Pons (tissue), 1 donor: ENCODE measurements around the gene PRKAR2A.
"Not testable (repeated sequence)": the region's sequence is repeated elsewhere in the genome, so short reads cannot be mapped to it uniquely, and the experiment has no call there.

ENCODE experiments used
- DNase-seq: peaks from one replicate; pipeline ENCODE4 v3.0.0-alpha.2; 2016; ENCODE audit warnings: low spot score

PRKAR2A gene

GRCh38 chr3:48776854-48777253 lies 70.8 kb downstream of the PRKAR2A start:
- DNase-seq: no peak

DNA sequence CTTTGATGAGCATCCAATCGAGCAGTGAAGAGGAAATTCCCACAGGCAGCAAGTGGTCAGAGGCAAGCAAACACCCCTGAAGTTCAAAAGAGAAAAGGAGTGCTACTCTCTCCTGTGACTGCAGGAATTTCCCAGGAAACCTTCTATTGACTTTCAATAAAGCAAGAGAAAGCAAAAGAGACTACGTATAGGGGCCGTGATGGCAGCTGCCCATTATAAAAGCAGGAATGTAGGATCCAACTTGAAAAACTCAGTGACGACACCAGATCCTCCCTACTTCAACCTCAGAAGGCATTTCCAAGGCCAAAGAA lies 77.5 kb downstream of the PRKAR2A start:
- DNase-seq: no peak

DNA sequence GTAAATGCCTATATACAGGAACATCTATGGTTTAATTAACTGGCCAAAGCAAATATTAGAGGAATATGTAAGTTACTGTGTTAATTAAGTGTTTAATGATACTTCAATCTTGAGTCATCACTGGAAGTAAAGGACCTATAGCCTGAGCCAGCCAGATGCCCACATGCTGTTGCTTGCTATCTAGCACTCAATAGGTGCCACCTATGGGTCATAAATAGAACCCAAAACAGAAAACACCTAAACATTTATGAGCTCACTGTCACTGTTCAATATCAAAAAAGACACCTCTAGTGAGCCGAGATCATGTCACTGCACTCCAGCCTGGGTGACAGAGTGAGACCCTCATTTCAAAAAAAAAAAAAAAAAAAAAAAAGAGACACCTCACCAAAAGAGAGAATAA lies 82.3 kb downstream of the PRKAR2A start:
- peak; percentile 58 for DNase-seq

DNA sequence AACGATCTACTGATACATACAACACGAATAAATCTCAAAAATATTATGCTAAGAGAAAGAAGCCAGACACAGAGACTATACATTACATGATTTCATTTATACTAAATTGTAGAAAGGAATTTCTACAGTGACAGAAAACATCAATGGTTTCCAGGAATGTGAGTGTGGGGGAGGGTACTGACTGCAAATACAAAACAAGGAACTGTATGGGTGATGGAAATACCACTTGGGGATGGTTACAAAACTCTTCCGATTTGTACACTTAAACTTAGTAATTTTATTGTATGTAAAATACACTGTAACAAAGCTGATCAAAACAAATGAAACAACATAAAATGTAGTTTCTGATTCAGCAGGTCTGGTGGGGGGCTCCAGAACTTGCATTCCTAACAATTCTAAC lies 84.9 kb downstream of the PRKAR2A start:
- no peak for DNase-seq

- DNase-seq: not testable (repeated sequence)
These were observed 87.6 kb downstream of the PRKAR2A start for GRCh38 chr3:48759991-48760540.

DNA sequence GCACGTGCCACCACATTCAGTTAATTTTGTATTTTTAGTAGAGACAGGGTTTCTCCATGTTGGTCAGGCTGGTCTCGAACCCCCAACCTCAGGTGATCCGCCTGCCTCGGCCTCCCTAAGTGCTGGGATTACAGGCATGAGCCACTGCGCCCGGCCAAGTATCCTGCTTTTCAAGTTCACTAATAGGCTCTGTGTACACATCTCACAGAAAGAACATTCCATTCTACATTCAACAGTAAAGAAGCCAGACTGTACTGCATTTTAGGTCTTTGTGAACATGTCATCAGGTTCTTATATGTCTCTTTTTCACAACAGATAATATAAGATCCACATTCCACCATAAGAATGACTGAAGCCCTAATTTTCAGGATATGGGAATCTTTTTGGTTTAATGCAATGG lies 88.1 kb downstream of the PRKAR2A start:
- not testable (repeated sequence) for DNase-seq

GRCh38 chr3:48759071-48759470 lies 88.6 kb downstream of the PRKAR2A start:
- DNase-seq: no peak

- peak; percentile 39 for DNase-seq
These were observed 91.0 kb downstream of the PRKAR2A start for GRCh38 chr3:48756640-48757039.

DNA sequence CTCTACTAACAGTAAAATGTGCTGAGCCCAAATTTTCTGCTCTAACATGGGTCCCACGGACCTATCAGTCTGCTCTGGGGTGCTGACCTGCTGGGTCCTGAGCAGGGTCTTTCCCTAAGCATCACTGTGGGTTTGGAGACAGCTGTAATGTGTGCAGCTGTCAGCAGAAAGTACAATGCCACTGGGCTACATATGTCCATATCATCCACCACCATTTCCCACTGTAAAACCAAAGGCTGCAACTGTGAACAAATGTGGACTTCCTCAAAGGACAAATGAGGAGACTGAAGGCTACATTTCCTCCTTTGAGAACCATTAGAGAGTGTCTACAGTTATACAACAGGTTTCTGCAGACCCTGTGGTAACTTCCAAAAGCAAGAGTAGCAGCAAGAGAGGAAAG lies 96.8 kb downstream of the PRKAR2A start:
- DNase-seq: no peak

GRCh38 chr3:48748754-48749153 lies 98.9 kb downstream of the PRKAR2A start:
- DNase-seq: peak; percentile 87

DNA sequence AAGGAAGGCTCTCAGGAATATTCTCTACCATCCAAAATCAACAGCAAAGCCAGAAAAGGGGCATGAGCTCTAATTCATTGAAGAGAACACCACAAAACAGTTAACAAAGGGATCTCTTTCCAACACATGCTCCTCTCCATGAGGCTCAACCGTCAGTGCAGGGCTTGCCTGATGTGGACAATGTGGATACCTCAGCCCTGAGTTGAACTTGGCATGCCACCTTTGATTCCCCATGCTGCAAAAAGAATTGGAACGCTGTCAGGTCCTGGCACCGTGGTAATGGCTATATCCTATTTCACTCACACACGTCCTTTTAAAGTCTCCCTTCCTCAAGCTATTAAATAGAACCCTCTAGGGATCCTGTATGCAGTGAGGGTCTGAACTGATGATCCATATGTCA lies 100.0 kb downstream of the PRKAR2A start:
- DNase-seq: peak; percentile 78

DNA sequence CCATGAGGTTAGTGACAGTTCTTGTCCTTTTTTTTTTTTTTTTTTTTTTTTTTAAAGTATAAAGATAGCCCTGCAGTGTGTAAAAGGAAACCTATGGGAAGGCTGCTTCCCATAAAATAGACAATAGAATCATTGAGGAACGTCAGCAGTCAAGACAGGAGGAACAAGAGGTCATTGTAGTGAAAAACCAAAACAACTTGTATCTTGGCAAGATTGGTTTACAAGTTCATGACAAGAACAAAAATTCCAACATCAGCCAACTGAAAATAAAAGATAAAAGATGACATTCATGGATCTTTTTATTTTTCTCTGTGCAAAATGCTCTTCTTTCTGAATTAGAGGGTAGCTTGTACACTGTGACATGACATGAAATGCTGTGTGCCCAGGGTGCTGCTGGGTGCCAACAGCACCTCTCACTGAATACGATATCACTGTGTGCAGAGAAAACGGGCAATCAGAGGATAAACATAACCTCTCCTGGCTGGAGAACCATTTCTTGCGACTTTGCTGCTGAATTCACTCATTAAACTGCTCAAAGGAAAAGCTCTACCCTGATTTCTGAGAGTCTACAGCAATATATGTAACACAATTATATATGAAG lies 100.6 kb downstream of the PRKAR2A start:
- DNase-seq: peak; percentile 97

- no peak for DNase-seq
These were observed 103.9 kb downstream of the PRKAR2A start for GRCh38 chr3:48743773-48744172.

- not testable (repeated sequence) for DNase-seq
These were observed 106.4 kb downstream of the PRKAR2A start for GRCh38 chr3:48741226-48741625.

- DNase-seq: peak; percentile 95
These were observed 107.5 kb downstream of the PRKAR2A start for GRCh38 chr3:48739955-48740823.

DNA sequence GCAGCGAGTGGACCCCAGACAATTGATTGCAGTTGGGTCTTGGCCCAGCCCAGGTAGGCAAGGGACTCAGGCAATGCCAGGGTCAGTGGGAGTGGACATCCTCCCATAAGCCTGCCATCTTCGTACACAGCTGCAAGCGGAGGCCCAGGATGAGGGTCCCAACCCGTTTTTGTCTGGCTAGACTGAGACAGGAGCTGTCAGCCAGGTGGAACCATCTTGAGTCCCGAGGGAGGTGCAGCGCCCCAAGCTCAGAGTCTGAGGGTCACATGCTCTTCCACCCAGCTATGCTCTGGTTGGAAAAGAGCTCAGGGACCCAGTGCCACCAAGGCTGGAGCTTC lies 108.1 kb downstream of the PRKAR2A start:
- DNase-seq: no peak

DNA sequence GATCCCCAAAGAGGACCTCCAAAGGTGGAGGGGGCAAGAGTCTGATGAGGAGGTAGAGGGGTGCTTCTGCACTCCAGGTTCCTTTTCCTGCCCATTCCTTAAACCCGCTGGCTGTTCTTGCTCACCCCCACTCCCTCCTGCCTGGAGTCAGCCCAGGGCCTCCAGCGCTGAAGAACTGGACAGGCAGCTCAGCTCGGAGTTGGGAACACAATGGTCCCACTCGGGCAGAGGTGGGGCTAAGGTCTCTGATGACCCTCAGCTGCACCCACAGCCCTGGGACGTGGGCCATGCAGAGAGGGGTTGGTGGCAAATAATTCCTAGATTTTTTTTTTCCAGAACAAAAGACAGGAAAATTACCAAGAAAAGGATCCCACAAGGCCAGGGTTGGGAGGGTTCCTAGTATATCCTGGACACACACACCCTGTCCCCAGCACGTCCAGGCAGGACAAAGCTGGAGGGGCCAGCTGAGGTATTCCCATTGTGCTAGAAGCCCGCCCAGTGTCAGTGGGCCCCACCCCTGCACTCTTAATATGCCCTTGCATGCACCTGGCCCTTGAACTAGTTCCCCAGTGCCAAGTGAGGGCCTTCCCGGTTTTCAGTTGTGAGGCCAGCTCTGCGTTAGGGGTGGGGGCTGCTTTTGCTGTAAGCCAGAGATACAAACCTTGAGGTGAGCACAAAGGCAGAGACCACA lies 108.6 kb downstream of the PRKAR2A start:
- no peak for DNase-seq

GRCh38 chr3:48738144-48738536 lies 109.5 kb downstream of the PRKAR2A start:
- no peak for DNase-seq

GRCh38 chr3:48735075-48735767 lies 112.5 kb downstream of the PRKAR2A start:
- not testable (repeated sequence) for DNase-seq

- not testable (repeated sequence) for DNase-seq
These were observed 113.1 kb downstream of the PRKAR2A start for GRCh38 chr3:48734541-48734940.

DNA sequence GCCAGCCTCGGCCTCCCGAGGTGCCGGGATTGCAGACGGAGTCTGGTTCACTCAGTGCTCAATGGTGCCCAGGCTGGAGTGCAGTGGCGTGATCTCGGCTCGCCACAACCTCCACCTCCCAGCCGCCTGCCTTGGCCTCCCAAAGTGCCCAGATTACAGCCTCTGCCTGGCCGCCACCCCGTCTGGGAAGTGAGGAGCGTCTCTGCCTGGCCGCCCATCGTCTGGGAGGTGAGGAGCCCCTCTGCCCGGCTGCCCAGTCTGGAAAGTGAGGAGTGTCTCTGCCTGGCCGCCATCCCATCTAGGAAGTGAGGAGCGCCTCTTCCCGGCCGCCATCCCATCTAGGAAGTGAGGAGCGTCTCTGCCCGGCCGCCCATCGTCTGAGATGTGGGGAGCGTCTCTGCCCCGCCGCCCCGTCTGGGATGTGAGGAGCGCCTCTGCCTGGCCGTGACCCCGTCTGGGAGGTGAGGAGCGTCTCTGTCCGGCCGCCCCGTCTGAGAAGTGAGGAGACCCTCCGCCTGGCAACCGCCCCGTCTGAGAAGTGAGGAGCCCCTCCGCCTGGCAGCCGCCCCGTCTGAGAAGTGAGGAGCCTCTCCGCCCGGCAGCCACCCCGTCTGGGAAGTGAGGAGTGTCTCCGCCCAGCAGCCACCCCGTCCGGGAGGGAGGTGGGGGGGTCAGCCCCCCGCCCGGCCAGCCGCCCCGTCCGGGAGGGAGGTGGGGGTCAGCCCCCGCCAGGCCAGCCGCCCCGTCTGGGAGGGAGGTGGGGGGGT lies 113.7 kb downstream of the PRKAR2A start:
- not testable (repeated sequence) for DNase-seq

DNA sequence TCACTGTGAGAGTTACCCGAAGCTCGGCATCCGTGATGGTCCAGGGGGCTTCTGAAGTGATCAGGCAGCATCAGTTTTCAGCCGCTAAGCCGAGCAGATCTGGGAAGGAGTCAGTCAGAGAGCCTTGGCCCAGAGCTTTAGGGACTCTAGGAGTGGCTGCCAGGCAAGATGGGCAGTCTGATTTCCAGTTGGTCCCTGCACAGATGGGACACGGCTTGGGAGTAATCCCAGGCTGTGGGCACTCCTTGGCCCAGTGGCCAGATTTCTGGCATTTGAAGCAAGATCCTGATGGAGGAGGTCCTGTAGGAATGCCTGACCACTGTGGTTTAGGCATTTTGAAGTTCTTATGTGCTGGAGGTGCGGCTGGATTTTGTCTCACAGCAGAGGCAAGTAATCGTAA lies 120.2 kb downstream of the PRKAR2A start:
- DNase-seq: no peak
